EH (cell line): Measurements from ENCODE around the gene TFEB.

Experiments used
- DNase-seq: peaks from one replicate; pipeline ENCODE4 v3.0.0-alpha.2; 2015; ENCODE audit warnings: low read depth

TFEB gene

DNA sequence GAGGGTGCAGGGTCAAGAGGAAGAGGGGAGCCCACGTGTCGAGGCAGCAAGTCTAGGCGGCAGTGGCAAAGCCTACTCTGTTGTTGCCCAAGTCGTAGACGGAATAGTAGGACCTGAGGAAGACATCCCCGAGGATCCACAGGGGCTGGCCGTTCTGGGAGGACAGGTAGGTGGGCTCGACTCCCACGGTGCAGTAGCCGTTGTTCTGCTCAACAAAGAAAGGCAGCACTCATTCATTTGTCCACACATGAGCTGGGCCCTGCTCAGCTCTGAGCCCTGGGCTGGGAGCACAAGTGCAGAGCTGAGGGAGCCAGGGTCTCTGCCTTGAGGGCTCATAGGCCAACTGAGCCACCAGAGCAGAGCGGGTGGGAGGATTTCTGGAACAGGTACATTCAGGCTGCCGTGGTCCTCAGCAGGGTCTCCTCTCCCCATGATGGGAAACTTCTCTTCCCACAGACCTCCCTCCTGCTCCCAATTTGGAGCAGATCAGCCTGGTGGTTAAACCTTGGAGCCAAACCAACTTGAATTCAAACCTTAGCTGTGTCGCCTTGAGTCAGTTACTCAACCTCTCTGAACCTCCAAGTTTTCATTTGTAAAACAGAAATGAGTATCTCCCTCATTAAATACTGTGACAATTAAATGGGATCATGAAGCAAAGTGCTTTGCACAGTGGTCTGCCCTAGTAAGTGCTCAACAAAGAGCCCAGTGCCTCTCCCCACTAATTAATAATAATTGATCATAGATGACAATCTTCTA is 1.6 kb upstream of the TFEB start:
- no peak for DNase-seq

GRCh38 chr6:41736186-41736733 is 852 bp upstream of the TFEB start:
- no peak for DNase-seq

DNA sequence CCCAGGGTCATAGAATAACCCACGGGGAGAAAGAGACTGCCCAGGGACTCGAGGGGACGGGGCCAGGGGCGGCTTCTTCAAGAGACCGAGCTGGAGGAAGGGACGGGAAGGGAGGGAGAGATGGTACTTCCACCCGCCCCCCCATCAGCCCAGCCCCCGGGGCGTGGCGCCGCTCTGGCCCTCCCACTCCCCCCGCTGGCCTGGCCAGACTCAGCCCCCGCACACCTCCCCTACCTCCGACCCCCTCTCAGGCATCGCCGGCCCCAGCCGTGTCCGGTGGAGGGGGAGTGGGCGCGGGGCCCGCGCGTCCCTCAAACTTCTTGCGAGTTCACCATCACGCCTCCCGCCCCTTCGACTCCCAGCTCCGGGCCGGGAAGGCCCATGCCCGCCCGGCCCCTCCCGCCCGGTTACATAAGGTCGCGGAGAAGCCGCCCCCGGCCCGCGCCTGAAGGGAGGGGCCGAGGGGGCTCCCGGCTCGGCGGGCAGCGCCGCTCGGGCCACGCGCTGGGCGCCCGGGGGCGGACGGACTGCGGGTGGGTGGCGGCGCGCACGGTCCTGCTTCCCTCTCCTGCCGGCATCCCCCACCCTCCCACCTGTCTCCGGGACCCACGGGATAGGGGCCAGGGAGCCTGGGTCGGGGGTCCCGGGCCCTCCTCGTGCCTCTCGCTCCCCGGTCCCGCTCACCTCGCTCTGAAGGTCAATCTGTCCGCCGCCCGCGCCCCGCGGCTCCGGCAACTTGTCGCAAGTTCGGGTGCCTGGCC is 562 bp downstream of the TFEB start:
- peak; percentile 85 for DNase-seq

DNA sequence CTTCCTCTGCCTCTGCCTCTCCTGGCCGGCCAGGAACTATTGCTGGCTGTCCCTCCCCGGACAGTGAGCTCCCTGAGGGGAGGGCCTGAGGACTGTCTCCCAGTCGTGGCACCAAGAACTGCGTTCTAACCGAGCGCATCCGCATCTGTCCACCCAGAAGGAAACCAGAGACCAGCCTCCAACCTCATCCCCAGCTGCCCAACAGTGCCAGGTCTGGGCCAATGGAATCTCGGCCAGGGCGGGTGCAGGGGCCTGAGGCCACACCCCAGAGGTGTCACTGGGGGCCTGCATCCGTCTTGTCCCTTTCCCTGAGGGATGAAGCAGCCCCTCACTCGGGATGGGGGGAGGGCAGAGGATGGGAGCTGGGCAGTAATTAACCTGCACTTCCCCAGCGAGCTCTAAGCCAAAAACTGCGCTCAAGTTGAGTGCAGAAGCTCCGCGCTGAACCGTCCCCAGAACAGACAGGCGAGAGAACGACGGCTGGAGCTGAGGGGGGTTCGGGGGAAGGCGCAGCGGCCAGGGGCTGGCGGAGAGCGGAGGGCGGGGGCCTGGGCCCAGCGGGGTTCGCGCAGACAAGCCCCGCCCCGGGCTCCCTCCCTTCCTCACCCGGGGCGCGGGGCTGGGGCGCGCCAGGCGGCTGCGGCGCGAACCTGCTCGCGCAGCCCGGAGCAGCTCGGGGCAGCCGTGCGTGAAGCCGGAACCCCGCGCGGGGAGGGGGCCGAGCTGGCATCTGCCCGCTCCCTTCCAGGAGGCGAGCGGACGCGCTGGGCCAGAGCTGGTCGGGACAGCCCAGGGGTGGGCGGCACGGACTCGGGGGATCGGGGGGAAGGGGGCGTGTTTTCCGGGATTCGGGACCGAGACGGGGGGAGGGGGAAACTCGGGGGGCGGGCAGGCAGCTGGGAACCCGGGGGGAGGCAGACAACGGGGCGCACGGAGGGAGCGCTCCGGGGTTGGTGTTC is 1.4 kb downstream of the TFEB start:
- DNase-seq: peak; percentile 84

GRCh38 chr6:41733360-41733706 is 2.1 kb downstream of the TFEB start:
- DNase-seq: no peak

- no peak for DNase-seq
These were observed 2.6 kb downstream of the TFEB start for GRCh38 chr6:41732591-41733359.

- no peak for DNase-seq
These were observed 3.3 kb downstream of the TFEB start for GRCh38 chr6:41732149-41732548.

DNA sequence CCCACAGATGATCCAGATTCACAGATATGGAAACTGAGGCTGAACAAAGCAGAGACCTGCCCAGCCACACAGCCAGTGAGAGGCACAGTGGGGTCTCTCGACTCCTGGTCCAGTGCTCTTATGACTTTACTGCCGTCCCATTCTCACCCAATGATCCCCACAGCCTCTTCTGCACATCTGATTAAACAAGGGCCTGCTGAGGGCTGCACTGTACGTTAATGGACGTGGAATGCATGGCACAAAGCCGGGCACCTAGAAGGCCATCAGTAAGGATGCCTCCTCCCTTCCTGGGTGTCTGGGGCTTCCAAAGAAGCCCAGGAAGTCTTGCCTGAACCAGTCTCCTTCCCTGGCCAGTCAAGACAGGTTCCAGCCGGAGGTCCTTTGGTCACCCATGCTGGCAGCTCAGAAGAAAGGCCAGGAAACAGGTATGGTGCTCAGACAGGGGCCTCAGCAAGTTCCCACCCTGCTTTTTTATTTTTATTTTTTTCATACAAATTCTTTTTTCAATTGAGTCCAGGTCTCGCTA is 3.8 kb downstream of the TFEB start:
- DNase-seq: no peak

DNA sequence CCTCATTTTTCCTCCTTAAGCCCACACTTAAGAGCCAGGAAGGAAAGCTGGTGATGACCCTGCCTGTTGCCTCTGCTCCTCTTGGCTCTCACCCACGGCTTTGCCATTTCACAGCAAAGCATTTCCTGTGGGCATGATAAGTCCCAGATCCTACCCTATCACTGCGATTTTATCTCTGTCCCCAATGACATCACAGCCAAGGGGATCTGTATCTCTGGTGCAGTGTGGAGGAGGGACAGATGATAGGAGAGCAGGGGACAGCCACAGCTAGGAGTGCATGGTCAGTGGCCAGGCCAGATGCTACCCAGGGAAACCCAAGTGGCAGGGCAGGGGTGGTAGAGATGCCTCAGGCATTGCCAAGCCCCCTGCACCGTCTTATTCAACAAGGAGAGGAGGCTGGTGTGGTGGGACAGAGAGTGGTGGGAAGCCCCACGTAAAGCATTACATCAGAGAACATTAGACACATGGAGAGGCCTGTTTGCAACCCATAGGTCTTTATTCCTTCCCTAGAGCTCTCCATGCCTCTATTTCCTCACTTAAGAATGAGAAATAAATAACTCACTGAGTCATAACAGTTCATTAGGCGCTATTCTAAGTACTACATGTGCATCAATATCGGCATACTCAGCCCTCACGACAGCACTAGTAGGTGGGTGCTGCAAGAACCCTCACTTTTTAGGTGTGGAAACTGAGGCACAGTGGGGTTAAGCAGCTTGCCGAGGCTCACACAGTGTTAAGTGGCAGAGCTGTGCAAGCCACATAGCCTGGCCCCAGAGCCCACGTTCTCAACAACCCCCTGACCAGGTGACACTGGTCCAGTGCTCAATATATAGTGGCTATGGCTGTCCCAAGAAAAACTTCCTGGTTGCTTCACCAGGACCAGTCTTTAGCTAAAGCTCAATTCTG is 4.6 kb downstream of the TFEB start:
- peak; percentile 82 for DNase-seq

GRCh38 chr6:41729624-41730023 is 5.8 kb downstream of the TFEB start:
- no peak for DNase-seq

DNA sequence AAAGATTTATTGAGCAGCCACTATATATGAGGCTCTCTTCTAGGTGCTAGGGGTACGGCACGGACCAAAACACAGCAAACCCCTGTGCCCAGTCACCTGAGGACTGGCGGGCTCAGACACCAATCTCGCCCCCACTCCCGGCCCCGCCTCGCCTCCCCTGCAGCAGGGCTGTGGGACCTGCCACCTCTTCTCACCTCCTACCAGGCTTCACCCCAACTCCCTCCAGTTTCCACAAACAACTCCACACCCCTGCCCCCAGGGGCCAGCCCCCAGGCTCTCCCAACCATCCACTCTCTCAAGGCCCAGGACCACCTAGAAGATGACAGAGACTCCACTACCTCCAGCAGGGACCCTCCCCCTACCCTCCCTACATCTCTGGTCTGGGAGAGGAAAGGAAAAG is 6.5 kb downstream of the TFEB start:
- DNase-seq: no peak

DNA sequence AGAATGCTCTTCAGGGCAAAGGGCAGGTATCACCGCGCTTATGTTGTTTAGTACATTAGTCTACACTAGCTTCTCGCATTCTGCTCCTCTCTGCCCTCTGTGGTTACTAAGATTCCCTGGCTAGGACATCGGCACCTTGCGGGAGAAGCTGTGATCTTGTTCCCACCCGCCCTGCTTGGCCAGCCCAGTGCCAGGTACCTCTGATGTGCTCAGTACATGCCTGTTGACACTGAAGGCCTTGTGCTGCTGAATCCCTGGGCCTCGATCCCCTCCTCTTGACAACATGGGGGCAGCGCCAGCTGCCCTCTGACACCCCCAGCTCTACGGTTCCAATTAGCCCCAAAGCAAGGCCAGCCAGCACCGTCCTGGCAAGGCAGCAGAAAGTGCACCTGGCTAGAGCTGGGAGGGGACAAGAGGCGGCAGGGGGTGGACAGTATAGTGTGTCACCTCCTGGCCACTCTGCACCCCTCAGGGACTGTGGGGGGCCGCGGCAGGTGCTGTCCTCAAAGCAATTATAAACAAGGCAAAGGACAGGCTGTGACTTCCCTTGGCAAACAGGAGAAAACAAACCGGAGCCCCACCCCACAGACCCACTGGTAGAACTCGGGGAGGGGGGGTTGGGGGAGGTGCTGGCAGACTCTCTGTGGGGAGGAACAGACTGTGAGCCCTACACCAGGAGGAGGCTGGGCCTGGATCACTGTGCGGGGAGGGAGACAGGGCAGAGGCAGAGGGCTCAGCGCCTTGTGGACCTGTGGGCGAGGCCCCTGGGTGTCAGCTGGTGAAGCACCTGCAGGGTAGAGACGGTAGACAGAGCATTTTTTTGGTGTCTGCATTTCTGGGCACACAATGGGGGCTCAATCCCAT is 7.1 kb downstream of the TFEB start:
- no peak for DNase-seq

DNA sequence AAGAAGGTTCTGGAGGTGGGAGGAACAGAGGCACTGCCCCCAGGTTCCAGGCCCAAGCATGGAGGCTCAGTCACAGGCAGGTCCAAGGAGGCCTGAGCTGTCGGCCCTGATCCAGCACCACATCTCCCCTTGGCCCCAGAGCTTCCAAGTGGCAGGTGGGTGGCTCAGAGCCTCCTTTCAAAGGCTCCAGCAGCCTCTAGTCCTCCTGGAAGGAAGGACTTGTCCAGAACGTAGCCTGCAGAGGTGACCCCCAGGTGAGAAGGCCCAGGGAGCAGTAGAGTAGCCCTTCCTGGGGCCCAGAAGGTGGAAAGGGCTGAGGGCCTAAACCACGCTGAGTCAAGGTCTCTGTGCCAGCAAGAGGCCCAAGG is 7.7 kb downstream of the TFEB start:
- no peak for DNase-seq

DNA sequence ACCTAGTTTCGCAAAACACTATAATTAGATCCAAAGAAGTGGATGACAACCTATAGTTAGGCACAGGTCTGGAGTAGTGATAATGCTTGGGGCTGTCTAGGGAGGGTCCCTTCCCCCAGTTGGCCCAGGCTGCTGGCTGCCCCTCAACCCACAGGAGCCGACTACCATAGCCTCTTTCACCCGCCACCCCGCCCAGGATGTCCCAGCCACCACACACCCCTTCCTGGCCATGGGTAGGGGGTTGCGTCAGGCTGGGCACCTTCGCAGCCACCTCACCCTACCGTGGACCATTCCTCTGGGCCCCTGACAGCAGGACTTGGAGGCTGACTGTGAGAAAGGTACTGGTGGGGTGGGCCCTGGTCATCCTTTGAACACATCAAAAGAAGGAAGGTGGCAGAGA is 8.5 kb downstream of the TFEB start:
- no peak for DNase-seq

GRCh38 chr6:41724586-41725501 is 10.6 kb downstream of the TFEB start:
- DNase-seq: peak; percentile 57

DNA sequence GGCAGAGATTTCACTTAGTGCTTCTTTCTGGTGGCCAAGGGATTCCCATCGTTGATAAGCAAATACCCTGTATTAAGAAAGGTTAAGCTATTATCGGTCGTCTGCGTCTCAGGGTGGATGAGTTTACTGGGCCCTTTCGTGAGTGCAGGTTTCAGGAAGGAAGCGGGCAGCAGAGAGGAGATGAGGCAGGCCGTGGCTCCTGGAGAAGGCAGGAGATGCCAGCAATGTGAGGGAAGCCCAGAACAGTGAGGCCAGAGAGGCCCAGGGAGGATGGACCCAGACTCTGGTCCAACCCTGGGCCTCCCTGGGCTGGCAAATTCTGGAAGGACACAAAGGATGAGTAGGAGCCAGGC is 11.2 kb downstream of the TFEB start:
- DNase-seq: no peak

DNA sequence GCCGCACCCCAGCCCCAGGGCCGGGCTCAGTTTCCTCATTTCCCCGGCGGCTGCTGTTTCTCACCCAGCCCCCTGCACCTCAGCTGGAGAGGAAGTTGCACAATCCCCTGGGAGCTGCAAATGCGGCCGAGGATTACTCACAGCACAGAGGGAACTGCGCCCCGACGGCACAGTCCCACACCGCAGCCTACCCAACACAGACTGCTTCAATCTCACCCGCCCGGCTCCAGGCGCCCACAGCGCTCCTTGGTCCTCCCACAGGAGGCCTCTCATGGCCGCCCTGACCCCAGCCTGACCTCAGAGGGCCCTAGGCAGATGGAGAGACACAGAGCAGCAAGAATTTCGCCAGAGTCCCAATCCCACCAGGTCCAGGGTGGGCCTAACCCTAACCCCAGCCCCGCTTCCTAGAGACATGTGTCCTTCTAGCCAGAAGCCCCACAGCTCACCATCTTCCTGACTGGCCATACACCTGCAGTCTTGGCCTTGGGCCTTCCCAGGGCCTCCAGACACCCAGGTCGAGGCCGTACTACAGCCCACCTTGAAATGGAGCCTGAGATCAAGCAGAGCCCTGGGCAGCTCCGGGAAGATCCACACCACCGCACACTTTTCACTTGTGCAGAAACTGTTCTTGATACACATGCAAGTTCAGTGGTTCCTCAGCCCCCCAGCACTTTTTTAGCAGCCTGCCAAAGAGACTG is 11.7 kb downstream of the TFEB start:
- DNase-seq: peak; percentile 95
